ENCODE results near the gene TMEM62.
A peak's percentile ranks its signal among the peaks of the same experiment; 100 is the strongest.

TMEM62 gene

DNA sequence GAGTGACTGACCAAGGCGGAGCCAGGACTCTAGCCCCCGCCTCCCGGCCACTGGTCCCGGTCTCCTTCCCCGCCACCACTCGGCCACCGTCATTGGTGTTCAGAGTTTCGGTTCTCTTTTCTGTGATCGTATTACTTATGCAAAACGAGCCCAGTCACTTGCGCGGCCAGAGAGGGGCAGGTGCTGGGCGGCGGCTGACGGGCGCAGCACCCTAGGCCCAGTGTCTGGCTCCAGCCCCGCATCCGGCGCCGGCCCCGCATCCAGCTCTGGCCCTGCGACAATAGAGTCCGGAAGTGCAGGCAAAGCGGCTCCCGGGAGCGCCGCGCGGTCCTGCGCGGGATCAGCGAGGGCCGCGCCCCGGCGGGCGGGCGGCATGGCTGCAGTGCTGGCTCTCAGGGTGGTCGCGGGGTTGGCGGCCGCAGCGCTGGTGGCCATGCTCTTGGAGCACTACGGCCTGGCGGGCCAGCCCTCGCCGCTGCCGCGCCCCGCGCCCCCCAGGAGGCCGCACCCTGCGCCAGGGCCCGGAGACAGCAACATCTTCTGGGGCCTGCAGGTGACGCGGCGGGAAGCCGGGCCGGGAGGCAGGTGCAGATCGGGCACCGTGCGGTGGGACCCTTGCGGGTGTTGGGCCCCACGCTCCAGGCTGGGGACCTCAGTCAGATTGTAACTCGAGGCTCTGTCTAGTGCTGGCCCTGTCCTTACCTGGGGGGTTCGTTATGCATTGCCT is at the start of gene TMEM62:
TMEM62 (plus strand) TSS at position 157 of the 727 bp plus-strand sequence; CDS start at position 374, 217 bp downstream.
- Histone ChIP-seq H3K4me3 (ENCODE audit: low read depth in 1 of 2, low read length in 2 of 2) (peak within 1 kb of the TSS; percentile 95 to 96), H3K9me3 (ENCODE audit: control insufficient read depth in 1 of 2, low read length in 2 of 2) (no peaks in the 10 kb centered on the region), H3K36me3 (ENCODE audit: control insufficient read depth in 1 of 2, insufficient read depth in 2 of 2, low read length in 2 of 2) (peaks cover 14 to 19% of the 10 kb centered on the region in 2 donors), H3K27ac (ENCODE audit: low read length) (peak within 1 kb of the TSS; percentile 85), H3K4me1 (ENCODE audit: control insufficient read depth in 1 of 2, insufficient read depth in 2 of 2, low read length in 2 of 2) (peaks cover 0 to 4% of the 10 kb centered on the region in 2 donors), H3K27me3 (ENCODE audit: low read depth, low read length) (no peaks in the 10 kb centered on the region)

GRCh38 chr15:43085921-43086320 is 47.5 kb upstream of the TMEM62 start:
- Histone ChIP-seq H3K27ac (ENCODE audit: low read length) (no peak overlapping the region), H3K9me3 (ENCODE audit: control insufficient read depth in 1 of 2, low read length in 2 of 2) (no peaks in the 10 kb centered on the region), H3K36me3 (ENCODE audit: control insufficient read depth in 1 of 2, insufficient read depth in 2 of 2, low read length in 2 of 2) (peaks cover 12 to 21% of the 10 kb centered on the region in 2 donors), H3K27me3 (ENCODE audit: low read depth, low read length) (no peaks in the 10 kb centered on the region), H3K4me1 (ENCODE audit: control insufficient read depth in 1 of 2, insufficient read depth in 2 of 2, low read length in 2 of 2) (peaks cover 4 to 14% of the 10 kb centered on the region in 2 donors), H3K4me3 (ENCODE audit: low read depth in 1 of 2, low read length in 2 of 2) (no peak overlapping the region)

DNA sequence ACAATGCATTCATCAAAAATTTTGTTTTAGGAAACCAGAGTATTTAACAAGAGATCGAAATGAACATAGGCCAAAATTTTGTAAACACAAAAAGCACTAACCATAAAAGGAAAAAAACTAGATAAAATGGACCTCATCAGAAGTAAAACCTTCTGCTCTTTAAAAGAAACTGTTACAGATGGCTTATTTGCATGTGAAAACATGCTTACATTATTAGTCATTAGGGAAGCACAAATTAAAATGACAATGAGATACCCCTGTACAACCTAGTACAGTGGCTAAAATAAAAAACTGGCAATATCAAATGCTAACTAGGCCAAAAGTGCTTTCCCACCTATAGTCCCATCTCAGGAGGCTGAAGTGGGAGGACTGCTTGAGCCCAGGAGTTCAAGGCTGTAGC is 46.8 kb upstream of the TMEM62 start:
- Histone ChIP-seq H3K36me3 (ENCODE audit: control insufficient read depth in 1 of 2, insufficient read depth in 2 of 2, low read length in 2 of 2) (peaks cover 6 to 21% of the 10 kb centered on the region in 2 donors), H3K27ac (ENCODE audit: low read length) (no peak overlapping the region), H3K4me1 (ENCODE audit: control insufficient read depth in 1 of 2, insufficient read depth in 2 of 2, low read length in 2 of 2) (peaks cover 4 to 14% of the 10 kb centered on the region in 2 donors), H3K4me3 (ENCODE audit: low read depth in 1 of 2, low read length in 2 of 2) (no peak overlapping the region), H3K27me3 (ENCODE audit: low read depth, low read length) (no peaks in the 10 kb centered on the region), H3K9me3 (ENCODE audit: control insufficient read depth in 1 of 2, low read length in 2 of 2) (no peaks in the 10 kb centered on the region)

GRCh38 chr15:43091859-43092258 is 41.5 kb upstream of the TMEM62 start:
- Histone ChIP-seq H3K9me3 (ENCODE audit: control insufficient read depth in 1 of 2, low read length in 2 of 2) (no peaks in the 10 kb centered on the region), H3K27me3 (ENCODE audit: low read depth, low read length) (no peaks in the 10 kb centered on the region), H3K4me3 (ENCODE audit: low read depth in 1 of 2, low read length in 2 of 2) (no peak overlapping the region), H3K4me1 (ENCODE audit: control insufficient read depth in 1 of 2, insufficient read depth in 2 of 2, low read length in 2 of 2) (peaks cover 0 to 10% of the 10 kb centered on the region in 2 donors), H3K36me3 (ENCODE audit: control insufficient read depth in 1 of 2, insufficient read depth in 2 of 2, low read length in 2 of 2) (no peaks in the 10 kb centered on the region), H3K27ac (ENCODE audit: low read length) (no peak overlapping the region)

GRCh38 chr15:43093026-43093425 is 40.4 kb upstream of the TMEM62 start:
- H3K4me3 ChIP-seq (ENCODE audit: low read depth in 1 of 2, low read length in 2 of 2) = no peak overlapping the region
- no peaks in the 10 kb centered on the region for H3K27me3 ChIP-seq (ENCODE audit: low read depth, low read length)
- peaks cover 0 to 9% of the 10 kb centered on the region in 2 donors for H3K4me1 ChIP-seq (ENCODE audit: control insufficient read depth in 1 of 2, insufficient read depth in 2 of 2, low read length in 2 of 2)
- H3K27ac ChIP-seq (ENCODE audit: low read length) = no peak overlapping the region
- peaks cover 3 to 7% of the 10 kb centered on the region in 2 donors for H3K36me3 ChIP-seq (ENCODE audit: control insufficient read depth in 1 of 2, insufficient read depth in 2 of 2, low read length in 2 of 2)
- H3K9me3 ChIP-seq (ENCODE audit: control insufficient read depth in 1 of 2, low read length in 2 of 2) = no peaks in the 10 kb centered on the region

DNA sequence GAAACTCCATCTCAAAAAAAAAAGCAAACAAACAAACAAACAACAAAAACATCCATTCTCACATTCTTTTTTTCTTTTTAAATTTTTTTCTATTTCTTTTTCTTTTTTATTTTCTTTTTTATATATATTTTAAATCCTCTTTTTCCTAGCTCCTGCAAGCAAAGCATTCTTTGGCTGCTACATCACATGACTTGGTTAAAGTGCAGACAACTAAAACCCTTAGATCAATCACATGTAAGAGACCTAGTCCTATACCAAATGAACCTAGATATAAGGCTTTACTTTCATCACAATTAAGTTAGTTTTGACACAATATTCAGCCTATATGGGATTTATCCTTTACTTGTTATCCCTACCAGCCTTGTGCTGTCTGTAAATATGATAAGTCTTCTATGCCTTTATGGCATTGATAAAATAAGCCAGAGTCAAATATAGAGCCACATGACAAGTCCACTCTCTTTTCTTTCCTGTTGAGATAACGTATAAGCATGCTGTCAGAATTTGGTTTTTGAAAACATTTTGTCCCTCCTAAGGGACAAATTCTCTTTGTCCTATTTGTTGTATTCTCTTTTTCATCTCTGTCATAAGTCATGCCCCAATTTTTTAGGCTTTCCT is 38.9 kb upstream of the TMEM62 start:
- Histone ChIP-seq H3K4me1 (ENCODE audit: control insufficient read depth in 1 of 2, insufficient read depth in 2 of 2, low read length in 2 of 2) (peaks cover 0 to 5% of the 10 kb centered on the region in 2 donors), H3K4me3 (ENCODE audit: low read depth in 1 of 2, low read length in 2 of 2) (no peak overlapping the region), H3K9me3 (ENCODE audit: control insufficient read depth in 1 of 2, low read length in 2 of 2) (no peaks in the 10 kb centered on the region), H3K27ac (ENCODE audit: low read length) (no peak overlapping the region), H3K36me3 (ENCODE audit: control insufficient read depth in 1 of 2, insufficient read depth in 2 of 2, low read length in 2 of 2) (peaks cover 3 to 7% of the 10 kb centered on the region in 2 donors), H3K27me3 (ENCODE audit: low read depth, low read length) (no peaks in the 10 kb centered on the region)

DNA sequence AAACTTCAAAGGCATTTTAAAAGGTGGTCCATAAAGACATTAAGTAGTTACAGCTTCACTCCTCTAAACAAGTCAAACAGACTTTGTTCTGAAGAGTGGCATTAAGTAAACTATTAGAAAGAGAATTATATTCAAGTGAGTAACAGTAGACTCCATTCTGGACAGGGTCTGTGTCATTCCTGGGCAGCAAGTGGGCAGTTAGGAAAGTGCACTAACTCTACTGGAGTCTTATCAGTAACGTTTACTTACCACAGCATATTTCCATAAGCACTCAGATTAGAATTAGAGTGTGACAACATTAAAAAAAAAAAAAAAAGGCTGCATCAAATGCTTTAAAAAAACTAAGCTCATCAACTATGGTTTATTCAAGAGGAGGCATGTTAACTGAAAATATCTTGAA is 38.1 kb upstream of the TMEM62 start:
- no peak overlapping the region for H3K4me3 ChIP-seq (ENCODE audit: low read depth in 1 of 2, low read length in 2 of 2)
- no peaks in the 10 kb centered on the region for H3K27me3 ChIP-seq (ENCODE audit: low read depth, low read length)
- no peak overlapping the region for H3K27ac ChIP-seq (ENCODE audit: low read length)
- H3K9me3 ChIP-seq (ENCODE audit: control insufficient read depth in 1 of 2, low read length in 2 of 2) = no peaks in the 10 kb centered on the region
- H3K36me3 ChIP-seq (ENCODE audit: control insufficient read depth in 1 of 2, insufficient read depth in 2 of 2, low read length in 2 of 2) = peaks cover 5 to 11% of the 10 kb centered on the region in 2 donors
- H3K4me1 ChIP-seq (ENCODE audit: control insufficient read depth in 1 of 2, insufficient read depth in 2 of 2, low read length in 2 of 2) = peaks cover 0 to 5% of the 10 kb centered on the region in 2 donors

- Histone ChIP-seq H3K4me1 (ENCODE audit: control insufficient read depth in 1 of 2, insufficient read depth in 2 of 2, low read length in 2 of 2) (peaks cover 0 to 5% of the 10 kb centered on the region in 2 donors), H3K36me3 (ENCODE audit: control insufficient read depth in 1 of 2, insufficient read depth in 2 of 2, low read length in 2 of 2) (peaks cover 8 to 12% of the 10 kb centered on the region in 2 donors), H3K4me3 (ENCODE audit: low read depth in 1 of 2, low read length in 2 of 2) (no peak overlapping the region), H3K27me3 (ENCODE audit: low read depth, low read length) (no peaks in the 10 kb centered on the region), H3K27ac (ENCODE audit: low read length) (no peak overlapping the region), H3K9me3 (ENCODE audit: control insufficient read depth in 1 of 2, low read length in 2 of 2) (no peaks in the 10 kb centered on the region)
Observed at GRCh38 chr15:43095708-43096347, 37.6 kb upstream of the TMEM62 start.

DNA sequence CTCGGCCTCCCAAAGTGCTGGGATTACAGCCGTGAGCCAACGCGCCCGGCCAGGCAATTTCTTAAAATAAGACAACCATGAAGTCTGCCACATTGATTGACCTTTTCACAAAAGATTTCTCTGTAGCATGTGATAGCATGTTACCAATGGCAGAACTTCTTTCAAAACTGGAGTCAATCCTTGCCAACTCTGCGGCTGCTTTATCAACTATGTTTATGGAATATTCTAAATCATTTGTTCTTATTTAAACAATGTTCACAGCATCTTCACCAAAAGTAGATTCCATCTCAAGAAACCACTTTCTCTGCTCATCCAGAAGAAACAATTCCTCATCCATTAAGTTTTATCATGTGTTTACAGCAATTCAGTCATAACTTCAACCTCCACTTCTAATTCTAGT is 37.0 kb upstream of the TMEM62 start:
- Histone ChIP-seq H3K4me1 (ENCODE audit: control insufficient read depth in 1 of 2, insufficient read depth in 2 of 2, low read length in 2 of 2) (peaks cover 0 to 5% of the 10 kb centered on the region in 2 donors), H3K27me3 (ENCODE audit: low read depth, low read length) (no peaks in the 10 kb centered on the region), H3K4me3 (ENCODE audit: low read depth in 1 of 2, low read length in 2 of 2) (no peak overlapping the region), H3K9me3 (ENCODE audit: control insufficient read depth in 1 of 2, low read length in 2 of 2) (no peaks in the 10 kb centered on the region), H3K27ac (ENCODE audit: low read length) (no peak overlapping the region), H3K36me3 (ENCODE audit: control insufficient read depth in 1 of 2, insufficient read depth in 2 of 2, low read length in 2 of 2) (peaks cover 8 to 12% of the 10 kb centered on the region in 2 donors)

DNA sequence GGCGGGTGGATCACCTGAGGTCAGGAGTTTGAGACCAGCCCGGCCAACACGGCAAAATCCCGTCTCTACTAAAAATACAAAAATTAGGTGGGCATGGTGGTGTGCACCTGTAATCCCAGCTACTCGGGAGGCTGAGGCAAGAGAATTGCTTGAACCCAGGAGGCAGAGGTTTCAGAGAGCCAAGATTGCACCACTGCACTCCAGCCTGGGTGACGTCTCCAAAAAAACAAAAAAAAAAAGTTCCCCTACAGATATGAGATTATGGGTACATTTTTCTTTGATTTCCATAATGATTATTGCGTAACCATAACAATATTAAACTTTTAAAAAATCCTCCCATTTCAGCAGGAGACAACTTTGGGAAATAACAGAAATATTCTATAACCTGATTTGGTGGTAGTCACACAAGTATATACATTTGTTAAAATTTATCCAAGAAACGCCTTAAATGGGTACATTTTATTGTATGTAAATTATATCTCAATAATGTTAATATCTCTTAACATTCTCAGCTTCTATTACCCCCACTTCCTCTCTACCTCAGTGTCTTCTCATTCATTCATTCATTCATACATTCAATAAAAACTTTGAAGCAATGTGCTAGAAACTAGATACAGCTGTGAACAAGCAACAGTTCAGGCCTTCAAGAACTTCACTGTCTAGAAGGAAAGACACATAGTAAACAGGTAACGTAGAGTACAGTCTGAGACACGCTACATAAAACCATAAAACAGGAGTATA is 34.1 kb upstream of the TMEM62 start:
- Histone ChIP-seq H3K36me3 (ENCODE audit: control insufficient read depth in 1 of 2, insufficient read depth in 2 of 2, low read length in 2 of 2) (peaks cover 8 to 12% of the 10 kb centered on the region in 2 donors), H3K27me3 (ENCODE audit: low read depth, low read length) (no peaks in the 10 kb centered on the region), H3K4me1 (ENCODE audit: control insufficient read depth in 1 of 2, insufficient read depth in 2 of 2, low read length in 2 of 2) (peaks cover 6 to 11% of the 10 kb centered on the region in 2 donors), H3K9me3 (ENCODE audit: control insufficient read depth in 1 of 2, low read length in 2 of 2) (no peaks in the 10 kb centered on the region), H3K27ac (ENCODE audit: low read length) (no peak overlapping the region), H3K4me3 (ENCODE audit: low read depth in 1 of 2, low read length in 2 of 2) (no peak overlapping the region)

DNA sequence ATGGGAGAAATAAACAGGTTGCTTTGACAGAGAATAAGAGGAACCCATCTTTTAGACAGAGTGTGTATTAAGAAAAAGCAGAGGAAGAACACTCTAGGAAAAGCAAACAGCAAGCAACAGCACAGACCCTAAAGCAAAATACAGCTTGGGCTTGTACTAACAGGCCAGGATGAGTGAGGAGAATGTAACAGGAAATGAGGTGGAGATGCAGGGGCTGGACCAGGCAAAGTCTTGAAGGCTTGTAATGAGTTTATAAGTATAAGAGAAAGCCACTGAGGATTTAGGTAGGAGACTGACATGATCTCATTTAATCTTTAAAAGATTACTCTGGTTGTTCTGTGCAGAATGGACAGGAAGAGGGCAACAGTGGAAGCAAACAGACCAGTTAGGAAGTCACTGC is 32.4 kb upstream of the TMEM62 start:
- Histone ChIP-seq H3K27ac (ENCODE audit: low read length) (no peak overlapping the region), H3K27me3 (ENCODE audit: low read depth, low read length) (no peaks in the 10 kb centered on the region), H3K36me3 (ENCODE audit: control insufficient read depth in 1 of 2, insufficient read depth in 2 of 2, low read length in 2 of 2) (peaks cover 8 to 12% of the 10 kb centered on the region in 2 donors), H3K4me1 (ENCODE audit: control insufficient read depth in 1 of 2, insufficient read depth in 2 of 2, low read length in 2 of 2) (peaks cover 6 to 16% of the 10 kb centered on the region in 2 donors), H3K9me3 (ENCODE audit: control insufficient read depth in 1 of 2, low read length in 2 of 2) (no peaks in the 10 kb centered on the region), H3K4me3 (ENCODE audit: low read depth in 1 of 2, low read length in 2 of 2) (no peak overlapping the region)

All from muscle layer of duodenum (tissue), 2 donors.